ENCODE results near the gene CDH4. TPM values are rescaled to one million over a fixed set of nuclear protein-coding genes. Genes with fewer than 3 reads are reported as not detected.

Gene CDH4
- total and polyA plus RNA-seq, 2 of the 8 experiments (the other 6 are each of a cell fraction or from before 2014, with no cell fraction given): 4.3 to 7.9 TPM

GRCh38 chr20:61459266-61459665, 207.2 kb downstream of the CDH4 start:
- Histone ChIP-seq H3K36me3 (ENCODE audit: control insufficient read depth in 2 of 4, insufficient read depth in 4 of 4, low read length in 3 of 4) (no peaks in the 10 kb centered on the region; a peak in 2 of 8 replicates), H2BK12ac (ENCODE audit: low read depth, low read length) (peak overlapping the region; percentile 85; the same call in 1 of the 2 replicates), H2BK5ac (ENCODE audit: low read depth, low read length) (no peak overlapping the region), H4K5ac (ENCODE audit: insufficient read length, low read depth, low read length) (no peak overlapping the region), H3K23me2 (ENCODE audit: low read depth, low read length) (peaks cover 9% of the 10 kb centered on the region; the same call in 1 of the 2 replicates), H2AFZ (ENCODE audit: low read length) (no peak overlapping the region), H2BK20ac (ENCODE audit: low read length) (no peak overlapping the region), H2AK5ac (ENCODE audit: low read depth, low read length) (no peak overlapping the region), H2BK120ac (replicated peaks; ENCODE audit: low read depth, low read length) (no peak overlapping the region), H3K4ac (replicated peaks; ENCODE audit: insufficient read length, low read depth, low read length) (no peak overlapping the region), H3K4me2 (ENCODE audit: insufficient read depth in 1 of 2, low read depth in 2 of 2, low read length in 2 of 2) (no peak overlapping the region), H3K9me3 (ENCODE audit: insufficient read depth in 2 of 2, low read depth in 1 of 2, low read length in 1 of 2) (peaks cover 15 to 16% of the 10 kb centered on the region in 2 experiments), H3K27ac (ENCODE audit: low read depth, low read length) (no peak overlapping the region), H3K14ac (ENCODE audit: insufficient read length) (no peak overlapping the region), H3K79me2 (ENCODE audit: control insufficient read depth in 1 of 2, insufficient read depth in 2 of 2, low read length in 2 of 2) (peaks cover 0 to 3% of the 10 kb centered on the region in 2 experiments; a peak in 2 of 4 replicates), H3K9ac (replicated peaks in 1 of 4; ENCODE audit: extremely low read depth in 1 of 4, low read depth in 3 of 4, low read length in 3 of 4) (no peak overlapping the region), H3K4me3 (ENCODE audit: extremely low read depth in 1 of 4, insufficient read depth in 2 of 4, low read depth in 3 of 4, low read length in 4 of 4) (no peak overlapping the region), H3K79me1 (ENCODE audit: low read depth, low read length) (peaks cover 3% of the 10 kb centered on the region), H3K23ac (ENCODE audit: insufficient read length) (no peak overlapping the region), H3K27me3 (replicated peaks in 1 of 4; ENCODE audit: control insufficient read depth in 3 of 4, extremely low read depth in 1 of 4, insufficient read depth in 3 of 4, low read length in 3 of 4) (no peaks in the 10 kb centered on the region), H3K4me1 (replicated peaks in 1 of 4; ENCODE audit: control insufficient read depth in 3 of 4, insufficient read depth in 4 of 4, low read length in 3 of 4) (peaks cover 0 to 6% (median 2%) of the 10 kb centered on the region in 4 experiments; a peak in 4 of 7 replicates), H3K18ac (ENCODE audit: extremely low read depth, low read length) (no peak overlapping the region), H4K20me1 (replicated peaks in 1 of 2; ENCODE audit: control insufficient read depth in 1 of 2, insufficient read depth in 2 of 2, low read length in 2 of 2) (peaks cover 0 to 5% of the 10 kb centered on the region in 2 experiments), H2BK15ac (ENCODE audit: low read length) (0 out of 2 replicates have a peak overlapping the region, but pooled peaks have one; percentile 1), H4K91ac (replicated peaks; ENCODE audit: insufficient read length, low read length) (no peak overlapping the region), H3K56ac (replicated peaks; ENCODE audit: insufficient read length, low read depth, low read length) (no peak overlapping the region), H4K8ac (ENCODE audit: extremely low read depth, insufficient read depth, low read length) (no peak overlapping the region; the same call in 1 of the 2 replicates)
- POLR2A ChIA-PET (ENCODE audit: partially characterized antibody): interaction anchor here (1.2 kb wide), 1 partner anchor 22 kb away, joined by 4 read pairs; no protein-coding TSS in a partner anchor
- WGBS, 2 experiments (ENCODE audit: extremely low coverage in 1 of 2, insufficient coverage in 1 of 2, insufficient read length in 1 of 2, insufficient replicate concordance in 2 of 2, low coverage in 1 of 2, low lambda C conversion rate in 2 of 2, missing lambda C conversion rate in 1 of 2): 91% methylated on average over 7 of the region's 7 CpGs; no CpG with 5 or more reads in 1 of the 2 experiments
- CTCF ChIA-PET (ENCODE audit: partially characterized antibody): interaction anchor here (0.7 to 1.9 kb wide), 3 partner anchors 13 to 101 kb away, joined by 3 to 7 read pairs (median 3); no protein-coding TSS in a partner anchor
- DNase-seq (ENCODE audit: low read depth in 1 of 2, low spot score in 2 of 2): no peak
- FAIRE-seq: no peak
- TF ChIP-seq RXRA (IDR thresholded peaks at IDR 0.05; ENCODE audit: insufficient read depth, low read depth, low read length) (no peak), EP300 (IDR thresholded peaks at IDR 0.05; ENCODE audit: borderline replicate concordance in 1 of 2, low read depth in 2 of 2, low read length in 2 of 2) (no peak), USF2 (IDR thresholded peaks at IDR 0.05; ENCODE audit: low read length) (no peak), YY1 (IDR thresholded peaks at IDR 0.05; ENCODE audit: low read depth, low read length) (no peak), TCF12 (IDR thresholded peaks at IDR 0.05; ENCODE audit: low read depth, low read length) (no peak), POLR2A (IDR thresholded peaks at IDR 0.05; ENCODE audit: control extremely low read depth in 1 of 2, low read depth in 2 of 2, low read length in 2 of 2) (no peak), ZNF274 (IDR thresholded peaks at IDR 0.05; ENCODE audit: borderline replicate concordance, extremely low read depth, low read length) (no peak), MAX (IDR thresholded peaks at IDR 0.05) (no peak), ATF2 (IDR thresholded peaks at IDR 0.05; ENCODE audit: low read length) (no peak), ASH2L (IDR thresholded peaks at IDR 0.05; ENCODE audit: low read length) (no peak)

All from H1 (cell line).